ENCODE data around the gene SIDT2. TPM values are rescaled to one million over a fixed set of nuclear protein-coding genes. Genes with fewer than 3 reads are reported as not detected.
A peak's percentile ranks its signal among the peaks of the same experiment; 100 is the strongest.
"Not testable (repeated sequence)": the region's sequence is repeated elsewhere in the genome, so short reads cannot be mapped to it uniquely, and the experiment has no call there.

The SIDT2 gene
- total RNA-seq (ENCODE audit: unreplicated experiment) = 23.6 TPM
- long read RNA-seq, partial matches to known transcripts = 0 of 1 reads
- long read RNA-seq, other reads (novel, unspliced or antisense) = 1 of 1 reads

DNA sequence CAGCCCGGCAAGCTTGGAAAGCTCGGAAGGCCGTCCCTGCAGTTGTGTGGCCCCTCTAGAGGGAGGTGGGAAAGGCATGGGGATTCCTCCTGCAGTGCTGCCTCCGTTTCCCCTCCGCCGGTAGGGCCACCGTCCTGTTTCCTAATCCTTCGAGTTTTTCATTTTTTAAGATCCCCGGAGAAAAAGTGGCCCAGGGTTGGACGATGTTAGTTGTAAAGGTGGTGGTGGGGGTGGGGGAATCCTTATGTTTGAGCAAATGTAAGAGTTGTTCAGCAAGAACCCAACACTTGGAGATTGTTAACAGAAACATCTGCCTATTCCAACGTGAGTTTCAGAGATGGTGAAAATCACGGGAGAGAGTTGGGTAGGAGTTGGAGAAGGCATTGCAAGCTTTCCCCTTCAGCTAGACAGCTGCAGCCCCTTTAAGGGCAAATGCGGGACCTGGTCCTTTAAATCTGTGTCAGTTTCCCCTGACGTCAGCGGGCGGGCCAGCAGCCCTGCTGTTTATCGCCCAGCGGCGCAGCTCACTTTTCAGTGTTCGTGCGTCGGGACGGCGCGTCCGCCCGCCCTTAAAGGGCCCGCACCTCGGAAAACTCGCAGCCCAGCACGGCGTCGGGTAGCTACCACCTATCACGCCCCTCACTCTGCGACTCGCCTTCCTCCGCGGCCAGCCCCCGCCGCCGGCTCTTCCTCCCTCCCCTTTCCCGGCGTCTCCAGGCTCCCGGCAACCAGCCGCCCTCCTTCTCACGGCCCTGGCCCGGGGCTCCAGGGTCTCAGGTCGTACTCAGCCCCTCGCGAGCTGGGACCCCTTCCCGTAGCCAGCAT lies at the start of gene SIDT2:
SIDT2 (plus strand) TSS at position 534 of the 825 bp plus-strand sequence. CDS start 521 bp downstream, outside the sequence.
- DNase-seq = peak; percentile 94
- Mint-ChIP-seq H3K36me3 (ENCODE audit: unreplicated experiment) (no peaks in the 10 kb centered on the region), H3K4me1 (ENCODE audit: low read depth, unreplicated experiment) (peaks cover 12% of the 10 kb centered on the region), H3K27me3 (ENCODE audit: unreplicated experiment) (peaks cover 5% of the 10 kb centered on the region), H3K4me3 (ENCODE audit: unreplicated experiment) (peak within 1 kb of the TSS; percentile 93), H3K9me3 (ENCODE audit: unreplicated experiment) (peaks cover 3% of the 10 kb centered on the region), H3K27ac (ENCODE audit: unreplicated experiment) (peak within 1 kb of the TSS; percentile 89)
- TF ChIP-seq, protein P1, sequence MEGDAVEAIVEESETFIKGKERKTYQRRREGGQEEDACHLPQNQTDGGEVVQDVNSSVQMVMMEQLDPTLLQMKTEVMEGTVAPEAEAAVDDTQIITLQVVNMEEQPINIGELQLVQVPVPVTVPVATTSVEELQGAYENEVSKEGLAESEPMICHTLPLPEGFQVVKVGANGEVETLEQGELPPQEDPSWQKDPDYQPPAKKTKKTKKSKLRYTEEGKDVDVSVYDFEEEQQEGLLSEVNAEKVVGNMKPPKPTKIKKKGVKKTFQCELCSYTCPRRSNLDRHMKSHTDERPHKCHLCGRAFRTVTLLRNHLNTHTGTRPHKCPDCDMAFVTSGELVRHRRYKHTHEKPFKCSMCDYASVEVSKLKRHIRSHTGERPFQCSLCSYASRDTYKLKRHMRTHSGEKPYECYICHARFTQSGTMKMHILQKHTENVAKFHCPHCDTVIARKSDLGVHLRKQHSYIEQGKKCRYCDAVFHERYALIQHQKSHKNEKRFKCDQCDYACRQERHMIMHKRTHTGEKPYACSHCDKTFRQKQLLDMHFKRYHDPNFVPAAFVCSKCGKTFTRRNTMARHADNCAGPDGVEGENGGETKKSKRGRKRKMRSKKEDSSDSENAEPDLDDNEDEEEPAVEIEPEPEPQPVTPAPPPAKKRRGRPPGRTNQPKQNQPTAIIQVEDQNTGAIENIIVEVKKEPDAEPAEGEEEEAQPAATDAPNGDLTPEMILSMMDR (IDR thresholded peaks at IDR 0.05; ENCODE audit: partially characterized antibody, unreplicated experiment) = no peak

DNA sequence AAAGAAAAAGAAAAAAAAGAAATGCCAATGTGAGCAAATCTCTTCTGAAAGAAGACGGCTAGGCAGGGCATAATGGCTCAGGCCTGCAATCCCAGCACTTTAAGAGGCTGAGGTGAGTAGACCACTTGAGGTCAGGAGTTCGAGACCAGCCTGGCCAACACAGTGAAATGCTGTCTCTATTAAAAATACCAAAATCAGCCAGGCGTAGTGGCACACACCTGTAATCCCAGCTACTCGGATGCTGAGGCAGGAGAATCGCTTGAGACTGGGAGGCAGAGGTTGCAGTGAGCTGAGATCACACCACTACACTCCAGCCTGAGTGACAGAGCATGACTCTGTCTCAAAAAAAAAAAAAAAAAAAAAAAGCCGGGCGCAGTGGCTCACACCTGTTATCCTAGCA lies 48.1 kb upstream of the SIDT2 start:
- H3K4me1 Mint-ChIP-seq (ENCODE audit: low read depth, unreplicated experiment); H3K27ac Mint-ChIP-seq (ENCODE audit: unreplicated experiment); DNase-seq; H3K36me3 Mint-ChIP-seq (ENCODE audit: unreplicated experiment); H3K27me3 Mint-ChIP-seq (ENCODE audit: unreplicated experiment); H3K4me3 Mint-ChIP-seq (ENCODE audit: unreplicated experiment); H3K9me3 Mint-ChIP-seq (ENCODE audit: unreplicated experiment): not testable (repeated sequence)

- no peaks in the 10 kb centered on the region for H3K36me3 Mint-ChIP-seq (ENCODE audit: unreplicated experiment)
- no peaks in the 10 kb centered on the region for H3K27me3 Mint-ChIP-seq (ENCODE audit: unreplicated experiment)
- TF ChIP-seq, protein P1 (IDR thresholded peaks at IDR 0.05; ENCODE audit: partially characterized antibody, unreplicated experiment) = no peak
- H3K4me1 Mint-ChIP-seq (ENCODE audit: low read depth, unreplicated experiment) = no peaks in the 10 kb centered on the region
- no peak for DNase-seq
- no peaks in the 10 kb centered on the region for H3K9me3 Mint-ChIP-seq (ENCODE audit: unreplicated experiment)
- no peak overlapping the region for H3K27ac Mint-ChIP-seq (ENCODE audit: unreplicated experiment)
- no peak overlapping the region for H3K4me3 Mint-ChIP-seq (ENCODE audit: unreplicated experiment)
Measured at GRCh38 chr11:117130879-117131278, 47.7 kb upstream of the SIDT2 start.

DNA sequence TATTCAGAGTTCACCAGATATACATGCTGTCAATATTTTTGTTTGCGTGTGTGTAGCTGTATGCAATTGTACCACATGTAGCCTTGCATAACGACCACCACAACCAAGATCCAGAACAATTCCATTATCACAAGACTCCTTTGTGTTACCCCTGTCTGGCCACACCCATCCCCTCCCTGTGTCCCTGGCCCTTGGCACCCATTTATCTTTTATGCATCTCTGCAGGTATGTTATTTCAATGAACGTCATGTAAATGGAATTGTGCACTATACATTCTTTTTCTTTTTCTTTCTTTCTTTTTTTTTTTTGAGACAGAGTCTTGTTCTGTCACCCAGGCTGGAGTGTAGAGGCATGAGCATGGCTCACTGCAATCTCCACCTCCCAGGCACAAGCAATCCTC lies 44.1 kb upstream of the SIDT2 start:
- no peaks in the 10 kb centered on the region for H3K4me1 Mint-ChIP-seq (ENCODE audit: low read depth, unreplicated experiment)
- DNase-seq = no peak
- H3K27me3 Mint-ChIP-seq (ENCODE audit: unreplicated experiment) = no peaks in the 10 kb centered on the region
- H3K4me3 Mint-ChIP-seq (ENCODE audit: unreplicated experiment) = no peak overlapping the region
- H3K27ac Mint-ChIP-seq (ENCODE audit: unreplicated experiment) = no peak overlapping the region
- no peaks in the 10 kb centered on the region for H3K36me3 Mint-ChIP-seq (ENCODE audit: unreplicated experiment)
- no peaks in the 10 kb centered on the region for H3K9me3 Mint-ChIP-seq (ENCODE audit: unreplicated experiment)
- TF ChIP-seq, protein P1 (IDR thresholded peaks at IDR 0.05; ENCODE audit: partially characterized antibody, unreplicated experiment) = no peak

GRCh38 chr11:117134979-117135378 lies 43.6 kb upstream of the SIDT2 start:
- H3K36me3 Mint-ChIP-seq (ENCODE audit: unreplicated experiment); H3K4me1 Mint-ChIP-seq (ENCODE audit: low read depth, unreplicated experiment): not testable (repeated sequence)

GRCh38 chr11:117137223-117138086 lies 41.1 kb upstream of the SIDT2 start:
- H3K9me3 Mint-ChIP-seq (ENCODE audit: unreplicated experiment); H3K27me3 Mint-ChIP-seq (ENCODE audit: unreplicated experiment); DNase-seq; H3K4me1 Mint-ChIP-seq (ENCODE audit: low read depth, unreplicated experiment); H3K4me3 Mint-ChIP-seq (ENCODE audit: unreplicated experiment); H3K27ac Mint-ChIP-seq (ENCODE audit: unreplicated experiment); H3K36me3 Mint-ChIP-seq (ENCODE audit: unreplicated experiment): not testable (repeated sequence)

More at GRCh38 chr11:117134979-117135378, 43.6 kb upstream of the SIDT2 start:
- not testable (repeated sequence) for H3K27ac Mint-ChIP-seq (ENCODE audit: unreplicated experiment); H3K27me3 Mint-ChIP-seq (ENCODE audit: unreplicated experiment); DNase-seq; H3K4me3 Mint-ChIP-seq (ENCODE audit: unreplicated experiment); H3K9me3 Mint-ChIP-seq (ENCODE audit: unreplicated experiment)
